Measurements from ENCODE around the gene PGBD4.
A peak's percentile ranks its signal among the peaks of the same experiment; 100 is the strongest.
"Not testable (repeated sequence)": the region's sequence is repeated elsewhere in the genome, so short reads cannot be mapped to it uniquely, and the experiment has no call there.

PGBD4 gene

GRCh38 chr15:34114739-34115138 lies 12.9 kb downstream of the PGBD4 start:
- DNase-seq, result no peak

GRCh38 chr15:34116620-34117019 lies 14.7 kb downstream of the PGBD4 start:
- no peak for DNase-seq

- DNase-seq, result peak; percentile 2
Observed at GRCh38 chr15:34119291-34119690, 17.4 kb downstream of the PGBD4 start.

GRCh38 chr15:34120420-34120819 lies 18.5 kb downstream of the PGBD4 start:
- DNase-seq, result not testable (repeated sequence)

- DNase-seq, result not testable (repeated sequence)
Observed at GRCh38 chr15:34121786-34122185, 19.9 kb downstream of the PGBD4 start.

- DNase-seq, result no peak
Observed at GRCh38 chr15:34122771-34123183, 20.9 kb downstream of the PGBD4 start.

- no peak for DNase-seq
Observed at GRCh38 chr15:34124651-34125050, 22.8 kb downstream of the PGBD4 start.

- DNase-seq, result no peak
Observed at GRCh38 chr15:34125945-34126344, 24.1 kb downstream of the PGBD4 start.

- peak; percentile 31 for DNase-seq
Observed at GRCh38 chr15:34126522-34126921, 24.6 kb downstream of the PGBD4 start.

GRCh38 chr15:34128898-34129297 lies 27.0 kb downstream of the PGBD4 start:
- DNase-seq, result no peak

- DNase-seq, result no peak
Observed at GRCh38 chr15:34132881-34133280, 31.0 kb downstream of the PGBD4 start.

- DNase-seq, result no peak
Observed at GRCh38 chr15:34133511-34133910, 31.6 kb downstream of the PGBD4 start.

- DNase-seq, result no peak
Observed at GRCh38 chr15:34147371-34148140, 45.7 kb downstream of the PGBD4 start.

GRCh38 chr15:34154725-34155204 lies 52.9 kb downstream of the PGBD4 start:
- no peak for DNase-seq

- no peak for DNase-seq
Observed at GRCh38 chr15:34155859-34156258, 54.0 kb downstream of the PGBD4 start.

Data from NCI-H2227 treated with DMSO at 0.1 percent for 48 hours (cell line).